Hypothalamus (tissue), 51 donors: Measurements from ENCODE around the gene TK2.
A peak's percentile ranks its signal among the peaks of the same experiment; 100 is the strongest.
"Not testable (repeated sequence)": the region's sequence is repeated elsewhere in the genome, so short reads cannot be mapped to it uniquely, and the experiment has no call there.

Source experiments
- DNase-seq, 51 donors: peaks; one replicate each; lab custom pipeline; 2025; lab: John Stamatoyannopoulos, UW

Gene TK2

DNA sequence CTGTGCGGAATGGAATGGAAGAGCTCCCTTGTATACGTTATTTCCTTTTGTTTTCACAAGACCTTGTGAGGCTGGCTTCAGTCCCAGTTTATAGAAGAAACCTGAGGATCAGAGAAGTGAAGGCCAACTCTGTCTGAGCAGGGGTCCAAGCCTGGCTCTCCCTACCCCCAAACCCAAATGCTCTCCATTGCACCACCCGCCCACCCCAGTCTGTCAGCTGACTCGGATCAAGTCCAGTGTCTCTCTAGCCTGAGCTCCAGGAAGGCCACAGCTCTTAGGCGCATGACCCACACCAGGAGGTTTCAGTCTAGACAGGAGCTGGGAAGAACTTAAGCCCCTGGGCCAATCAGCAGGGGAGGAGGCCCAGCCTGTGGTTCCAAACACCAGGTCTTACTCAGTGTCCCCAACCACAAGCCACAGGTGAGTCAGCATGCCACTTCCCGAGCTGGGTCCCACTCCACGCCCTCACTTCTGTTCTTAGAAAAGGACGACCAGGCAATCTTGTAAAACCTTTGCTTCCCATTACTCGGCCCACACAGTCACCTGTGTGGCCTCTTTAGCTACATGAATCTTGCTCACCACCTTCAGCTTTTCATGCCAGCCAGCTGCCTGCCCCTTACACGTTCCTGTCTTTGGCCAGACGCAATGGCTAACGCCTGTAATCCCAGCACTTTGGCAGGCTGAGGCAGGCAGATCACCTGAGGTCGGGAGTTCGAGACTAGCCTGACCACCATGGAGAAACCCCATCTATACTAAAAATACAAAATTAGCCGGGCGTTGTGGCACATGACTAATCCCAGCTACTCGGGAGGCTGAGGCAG lies 27.8 kb downstream of the TK2 start:
- DNase-seq, result peak in 4 of 51 donors; percentile 8 to 26 (median 22)

DNA sequence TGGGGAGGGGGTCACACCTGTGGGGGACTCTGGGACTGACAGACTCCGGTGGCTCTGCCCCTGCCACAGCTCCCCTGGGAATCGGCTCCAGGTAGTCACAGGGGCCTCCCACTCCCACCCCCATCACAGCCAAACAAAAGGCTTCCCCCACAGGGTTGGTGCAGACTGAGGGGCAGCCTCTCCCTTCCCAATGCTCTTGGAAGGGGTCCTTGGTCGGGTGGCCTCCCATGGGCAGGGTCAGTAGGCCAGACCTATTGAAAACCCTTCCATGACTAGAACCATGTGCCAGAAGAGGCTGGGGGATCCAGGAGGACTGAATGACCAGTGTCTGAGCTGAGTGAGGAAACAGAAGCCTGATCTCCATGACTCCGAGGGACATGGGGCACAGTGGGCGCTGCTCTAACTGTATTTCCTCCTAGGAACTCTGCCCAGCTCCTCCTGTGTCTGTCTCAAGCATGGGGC lies 28.6 kb downstream of the TK2 start:
- DNase-seq, result no peak

DNA sequence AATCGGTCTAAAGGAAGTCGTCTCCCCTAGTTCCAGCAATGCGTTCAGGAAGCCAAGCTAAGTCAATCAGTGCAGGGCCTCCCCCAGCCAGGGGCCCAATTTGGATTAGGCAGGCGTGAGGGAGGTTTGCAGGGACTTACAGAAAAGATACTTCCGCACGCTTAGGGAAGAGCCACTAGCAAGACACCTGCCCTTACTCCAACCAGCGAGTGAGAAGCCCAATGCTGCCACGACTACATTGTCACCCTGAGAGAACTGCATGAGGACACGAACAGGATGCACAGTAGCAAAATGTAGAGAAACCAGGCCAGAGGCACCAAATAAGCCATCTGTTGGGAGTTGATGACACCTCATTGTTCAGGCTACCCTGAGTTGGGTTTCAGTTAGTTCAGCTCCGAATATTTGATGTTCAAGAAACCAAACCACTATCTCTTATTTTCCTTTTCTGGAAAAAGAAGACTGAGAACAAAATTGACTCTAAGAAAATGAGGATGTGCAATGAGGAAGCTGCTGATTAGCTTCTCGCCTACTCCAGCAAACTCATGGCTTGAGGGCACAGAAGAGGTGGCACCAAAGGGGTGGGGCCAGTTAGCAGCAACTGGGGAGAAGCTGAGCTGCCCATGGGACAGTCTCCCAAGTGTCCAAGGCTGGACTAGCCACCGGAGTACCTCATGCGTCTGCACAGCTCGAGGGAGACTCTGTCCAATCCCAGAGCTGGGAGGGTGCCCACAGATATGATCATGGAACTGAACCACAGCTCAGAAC lies 29.3 kb downstream of the TK2 start:
- peak in 15 of 51 donors; percentile 10 to 33 (median 19) for DNase-seq

DNA sequence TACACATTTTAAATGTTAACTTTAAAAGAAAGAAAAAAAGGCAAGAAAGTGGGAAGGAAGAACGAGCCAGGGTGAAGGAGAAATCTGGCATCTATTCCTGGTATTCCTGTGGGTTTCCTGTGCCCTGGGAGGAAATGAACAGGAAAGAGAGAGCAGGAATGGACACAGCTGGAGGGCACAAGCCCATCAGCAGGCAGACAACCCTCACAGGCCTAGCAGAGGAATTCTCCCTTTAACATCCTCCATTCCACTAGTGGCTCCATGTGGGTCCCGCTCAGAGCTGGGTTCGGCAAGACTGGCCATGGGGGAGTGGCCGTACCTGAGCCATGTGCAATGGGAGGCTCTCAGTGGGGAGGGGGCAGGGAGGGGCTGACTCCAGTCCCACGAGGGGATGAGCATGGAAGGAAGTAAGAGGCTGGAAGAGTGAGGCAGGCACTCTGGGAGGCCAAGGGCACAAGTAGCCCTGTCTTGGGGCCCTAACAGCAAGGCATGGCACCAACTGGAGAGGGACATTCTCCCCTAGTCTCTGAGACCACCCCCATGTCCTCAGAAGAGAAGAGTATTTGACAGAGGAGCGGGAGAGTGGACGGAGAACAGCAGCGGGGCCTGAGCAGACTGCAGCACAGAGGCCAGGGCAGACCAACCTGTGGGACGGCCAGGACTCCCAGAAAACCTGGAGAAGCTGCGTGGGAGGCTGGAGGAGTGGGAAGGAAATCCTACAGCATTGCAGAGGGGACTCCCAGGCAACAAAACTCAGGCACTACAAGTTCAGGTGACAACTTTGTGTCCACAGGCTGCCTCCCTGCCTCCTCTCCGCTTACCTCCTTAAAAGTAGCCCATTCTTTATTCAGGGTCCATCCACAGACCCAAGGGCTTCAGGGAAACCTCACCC lies 30.2 kb downstream of the TK2 start:
- no peak for DNase-seq

DNA sequence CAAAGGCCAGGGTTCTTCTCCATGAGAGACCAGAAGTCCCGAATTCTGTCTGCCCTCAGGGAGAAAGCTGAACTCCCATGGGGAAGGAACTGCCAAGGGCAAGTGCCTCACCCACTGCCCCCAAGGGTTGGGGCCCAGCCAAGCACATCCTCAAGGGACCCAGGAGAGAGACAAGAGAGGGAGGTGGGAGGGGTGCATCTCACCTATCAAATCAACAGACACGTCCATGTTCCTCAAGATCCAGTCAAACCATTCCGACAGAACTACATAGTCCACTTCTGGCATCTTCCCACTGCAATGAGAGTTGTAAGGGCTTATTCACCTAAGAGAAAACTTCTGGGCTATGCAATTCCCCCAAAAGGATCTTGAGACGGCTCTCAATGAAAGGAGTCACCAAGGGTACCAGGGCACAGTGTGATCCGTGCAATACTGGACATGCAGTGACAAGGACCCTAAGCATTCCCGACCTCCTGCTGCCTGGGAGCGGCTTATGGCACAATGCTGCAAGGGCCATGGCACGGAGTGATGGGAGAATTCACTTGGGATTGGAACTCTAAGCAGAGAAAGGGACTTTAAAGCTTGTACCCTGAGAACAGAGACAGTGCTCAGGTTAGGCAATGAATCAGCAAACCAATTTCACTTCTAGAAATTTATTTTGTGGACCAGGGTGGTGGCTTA lies 32.2 kb downstream of the TK2 start:
- no peak for DNase-seq

DNA sequence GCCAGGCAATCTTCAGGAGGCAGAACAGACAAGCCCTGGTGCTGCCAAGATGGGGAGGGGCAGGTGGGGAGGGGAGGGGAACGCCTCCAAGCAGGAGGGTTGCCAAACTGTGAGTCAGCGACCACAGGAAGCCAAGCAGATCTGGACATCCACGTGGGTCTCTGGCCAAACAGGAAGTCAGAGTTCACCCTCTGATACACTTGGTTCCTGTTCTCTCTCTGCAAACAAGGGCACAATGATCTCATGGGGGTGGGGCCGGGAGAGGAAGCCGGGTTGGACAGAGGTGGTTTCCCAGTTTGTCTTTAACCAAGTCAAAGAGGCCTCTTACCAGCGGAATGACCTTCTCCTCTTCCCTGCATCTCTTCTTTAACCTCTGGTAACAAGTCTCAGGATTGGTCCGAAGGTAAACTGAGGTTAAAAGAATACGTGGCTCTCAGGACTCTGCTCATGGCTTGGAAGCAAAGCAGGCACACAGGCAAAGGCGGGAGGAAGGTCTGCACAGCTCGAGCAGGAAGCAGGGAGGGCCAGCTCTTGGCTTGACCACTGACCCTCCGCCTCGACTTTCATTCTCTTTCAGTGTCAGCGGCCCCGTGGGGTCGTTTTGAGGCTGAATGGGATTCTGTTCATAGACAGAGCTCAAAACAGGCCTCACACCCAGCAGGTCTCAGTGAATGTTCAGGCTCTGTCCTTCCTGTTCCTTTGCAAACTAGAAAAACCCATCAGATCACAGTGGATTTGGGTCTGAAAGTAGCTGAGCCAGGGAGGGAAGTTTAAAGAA lies 32.9 kb downstream of the TK2 start:
- peak in 50 of 51 donors; percentile 50 to 95 (median 87) for DNase-seq

DNA sequence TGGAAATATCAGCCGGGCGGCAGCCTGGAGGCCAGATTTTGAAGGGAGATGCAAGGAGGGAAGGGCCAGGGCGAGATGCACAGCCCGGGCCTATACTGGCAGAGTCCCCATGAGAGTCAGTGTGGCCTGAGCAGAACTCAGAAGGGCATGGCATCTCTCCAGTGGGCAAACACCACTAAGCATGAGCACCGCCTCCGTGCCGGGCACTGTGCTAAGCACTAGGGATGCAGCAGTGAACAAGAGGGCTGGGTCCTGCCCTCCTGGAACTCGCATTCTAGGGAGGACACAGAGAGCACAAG lies 33.5 kb downstream of the TK2 start:
- peak in 2 of 51 donors; percentile 82 to 88 for DNase-seq

DNA sequence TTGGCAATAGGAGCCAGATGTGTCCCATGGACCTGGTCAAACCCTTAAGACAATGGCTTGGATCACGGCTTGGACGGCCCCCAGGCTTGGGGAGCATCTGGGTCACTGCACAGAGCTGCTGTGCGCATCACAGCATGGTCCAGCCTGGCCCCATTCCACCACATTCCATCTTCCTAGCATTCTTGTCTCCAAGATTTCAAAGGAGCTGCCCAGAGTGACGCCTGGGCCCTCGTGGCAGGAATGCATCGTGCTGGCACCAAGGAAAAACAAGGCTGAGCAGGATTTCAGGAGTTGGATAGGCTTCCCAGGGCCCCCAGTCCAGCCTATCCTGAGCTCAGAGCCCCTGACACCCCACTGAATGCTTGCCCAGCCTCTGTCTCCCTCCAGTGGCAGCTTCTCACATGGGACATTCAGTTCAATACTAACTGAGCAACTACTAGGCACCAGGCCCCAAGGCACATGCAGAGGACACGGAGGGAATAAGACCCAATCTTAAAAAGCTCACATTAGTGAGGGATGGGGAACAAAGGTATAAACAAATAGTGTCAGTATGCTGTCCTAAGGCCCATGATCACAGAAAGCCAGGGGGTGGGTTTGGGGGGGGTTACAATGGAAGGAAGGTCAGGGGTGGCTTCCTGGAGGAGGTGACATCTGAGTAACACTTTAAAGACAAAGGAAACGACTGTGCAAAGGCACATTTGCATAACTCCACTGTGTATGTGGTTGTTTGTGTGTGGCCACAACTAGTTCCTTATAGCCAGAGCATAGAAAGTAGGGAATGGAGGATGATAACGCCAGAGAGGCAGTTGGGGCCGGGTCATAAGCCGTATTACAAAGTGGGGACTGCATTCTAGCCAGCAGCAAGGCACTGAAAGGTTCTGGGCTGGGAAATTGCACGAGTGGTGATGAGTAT lies 34.1 kb downstream of the TK2 start:
- DNase-seq, result peak in 6 of 51 donors; percentile 10 to 67 (median 37)

DNA sequence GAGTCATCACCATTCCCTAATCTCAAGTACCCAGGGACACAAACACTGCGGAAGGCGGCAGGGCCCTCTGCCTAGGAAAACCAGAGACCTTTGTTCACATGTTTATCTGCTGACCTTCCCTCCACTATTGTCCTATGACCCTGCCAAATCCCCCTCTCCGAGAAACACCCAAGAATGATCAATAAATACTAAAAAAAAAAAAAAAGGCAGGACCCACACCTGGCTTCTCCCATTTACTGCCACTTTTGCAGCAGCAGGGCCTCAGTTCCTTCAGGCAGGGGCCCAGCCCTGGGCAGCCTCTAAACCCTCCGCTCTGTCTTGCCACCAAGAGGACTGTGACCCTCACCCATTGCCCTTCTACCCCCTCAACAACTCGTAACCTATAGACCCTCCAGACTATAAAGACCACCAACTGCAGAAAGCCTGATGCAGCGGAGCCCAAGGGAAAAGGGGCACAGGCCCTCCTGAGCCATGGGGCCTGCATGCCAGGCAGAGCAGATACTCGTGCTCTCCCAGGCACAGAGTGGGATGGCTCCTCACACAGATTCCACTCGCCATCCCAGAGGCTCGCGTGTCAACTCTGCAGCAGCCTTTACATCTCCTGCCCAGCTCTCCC lies 34.8 kb downstream of the TK2 start:
- not testable (repeated sequence) for DNase-seq

DNA sequence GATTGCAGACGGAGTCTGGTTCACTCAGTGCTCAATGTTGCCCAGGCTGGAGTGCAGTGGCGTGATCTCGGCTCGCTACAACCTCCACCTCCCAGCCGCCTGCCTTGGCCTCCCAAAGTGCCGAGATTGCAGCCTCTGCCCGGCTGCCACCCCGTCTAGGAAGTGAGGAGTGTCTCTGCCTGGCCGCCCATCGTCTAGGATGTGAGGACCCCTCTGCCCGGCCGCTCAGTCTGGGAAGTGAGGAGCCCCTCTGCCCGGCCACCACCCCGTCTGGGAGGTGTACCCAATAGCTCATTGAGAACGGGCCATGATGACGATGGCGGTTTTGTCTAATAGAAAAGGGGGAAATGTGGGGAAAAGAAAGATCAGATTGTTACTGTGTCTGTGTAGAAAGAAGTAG lies 35.5 kb downstream of the TK2 start:
- not testable (repeated sequence) for DNase-seq

DNA sequence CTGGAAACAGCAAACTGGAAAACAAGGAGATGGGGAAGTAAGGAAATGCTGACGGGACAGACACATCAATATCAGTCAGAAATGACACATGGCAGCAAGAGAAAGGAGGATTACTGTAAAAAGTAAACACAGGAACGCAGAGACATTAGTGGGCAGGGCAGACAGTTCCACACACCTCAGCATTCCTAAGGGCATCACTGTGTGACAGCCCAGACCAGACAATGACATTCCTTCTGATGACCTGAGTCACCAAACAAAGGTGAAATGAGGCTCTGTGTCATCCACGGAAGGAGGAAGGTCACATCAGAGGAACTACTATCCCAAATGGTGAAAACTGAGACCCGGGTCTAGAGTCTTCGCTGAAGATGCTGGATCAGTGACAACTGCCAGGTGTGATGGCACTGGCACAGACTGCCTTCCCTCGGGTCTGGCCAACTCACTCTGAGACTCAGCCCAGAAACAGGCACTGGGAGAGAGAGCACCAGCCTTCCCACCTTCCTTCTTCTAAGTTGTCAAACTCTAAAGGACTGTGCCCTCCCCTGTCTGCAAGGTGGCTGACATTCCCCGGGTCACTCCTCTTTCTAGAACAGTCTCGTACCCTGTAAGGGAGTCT lies 36.7 kb downstream of the TK2 start:
- DNase-seq, result no peak

DNA sequence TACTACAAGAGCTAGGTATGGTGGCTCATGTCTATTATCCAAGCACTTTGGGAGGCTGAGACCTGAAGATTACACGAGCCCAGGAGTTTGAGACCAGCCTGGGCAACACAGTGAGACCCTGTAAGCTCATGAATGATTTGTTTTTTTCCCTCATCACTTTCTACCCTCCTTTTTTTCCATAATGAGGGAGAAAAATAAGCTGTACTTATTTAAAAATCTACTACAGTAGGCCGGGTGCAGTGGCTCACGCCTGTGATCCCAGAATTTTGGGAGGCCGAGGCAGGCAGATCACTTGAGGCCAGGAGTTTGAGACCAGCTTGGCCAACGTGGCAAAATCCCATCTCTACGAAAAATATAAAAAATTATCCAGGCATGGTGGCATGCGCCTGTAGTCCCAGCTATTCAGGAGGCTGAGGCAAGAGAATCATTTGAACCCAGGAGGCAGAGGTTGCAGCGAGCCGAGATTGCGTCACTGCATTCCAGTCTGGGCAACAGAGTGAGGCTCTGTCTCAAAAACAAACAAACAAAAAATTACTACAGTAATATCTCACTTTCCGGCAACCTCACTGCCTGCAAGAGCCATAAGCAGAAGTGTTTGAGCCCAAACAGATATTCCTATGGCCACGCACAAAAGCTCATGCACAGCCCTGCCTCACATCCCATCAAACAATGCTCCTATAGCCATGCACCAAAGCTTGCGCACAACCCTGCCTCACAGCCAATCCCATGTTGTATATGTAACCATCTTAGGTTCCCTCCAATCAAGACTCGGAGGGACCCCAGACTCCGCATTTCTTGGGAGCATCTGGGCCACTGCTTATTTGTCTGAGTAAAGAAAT lies 37.4 kb downstream of the TK2 start:
- no peak for DNase-seq

DNA sequence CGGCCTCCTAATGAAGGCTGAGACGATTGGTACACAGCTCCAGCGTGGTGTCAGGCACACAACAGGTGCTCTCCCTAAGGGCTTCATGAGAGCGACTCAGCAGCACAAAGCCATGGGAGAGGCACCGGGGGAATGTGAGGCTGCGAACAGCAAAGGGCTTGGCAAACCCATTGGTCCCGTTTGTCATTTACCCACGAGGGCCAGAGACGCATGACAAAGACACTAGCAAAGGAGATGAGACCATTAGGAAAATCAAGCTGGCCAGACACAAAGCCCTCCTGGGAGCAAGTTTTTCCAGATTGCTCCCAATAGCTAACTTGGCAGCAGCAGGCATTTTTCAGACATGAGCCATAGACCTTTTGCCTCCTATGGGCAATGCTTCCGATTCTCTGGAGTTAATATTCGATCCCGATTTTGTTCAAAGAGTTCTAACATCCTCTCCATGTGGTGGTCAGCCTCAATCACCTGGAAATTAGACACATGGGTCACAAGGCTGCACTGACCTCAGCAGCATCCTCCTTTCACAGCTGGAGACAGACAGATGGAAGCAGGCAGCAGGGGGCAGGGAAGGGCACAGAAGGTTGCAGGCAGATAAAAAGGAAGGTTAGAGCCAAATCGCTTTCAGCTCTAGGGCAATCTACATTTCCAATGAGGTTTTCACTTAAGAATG lies 38.2 kb downstream of the TK2 start:
- peak in 1 of 51 donors; percentile 15 for DNase-seq

DNA sequence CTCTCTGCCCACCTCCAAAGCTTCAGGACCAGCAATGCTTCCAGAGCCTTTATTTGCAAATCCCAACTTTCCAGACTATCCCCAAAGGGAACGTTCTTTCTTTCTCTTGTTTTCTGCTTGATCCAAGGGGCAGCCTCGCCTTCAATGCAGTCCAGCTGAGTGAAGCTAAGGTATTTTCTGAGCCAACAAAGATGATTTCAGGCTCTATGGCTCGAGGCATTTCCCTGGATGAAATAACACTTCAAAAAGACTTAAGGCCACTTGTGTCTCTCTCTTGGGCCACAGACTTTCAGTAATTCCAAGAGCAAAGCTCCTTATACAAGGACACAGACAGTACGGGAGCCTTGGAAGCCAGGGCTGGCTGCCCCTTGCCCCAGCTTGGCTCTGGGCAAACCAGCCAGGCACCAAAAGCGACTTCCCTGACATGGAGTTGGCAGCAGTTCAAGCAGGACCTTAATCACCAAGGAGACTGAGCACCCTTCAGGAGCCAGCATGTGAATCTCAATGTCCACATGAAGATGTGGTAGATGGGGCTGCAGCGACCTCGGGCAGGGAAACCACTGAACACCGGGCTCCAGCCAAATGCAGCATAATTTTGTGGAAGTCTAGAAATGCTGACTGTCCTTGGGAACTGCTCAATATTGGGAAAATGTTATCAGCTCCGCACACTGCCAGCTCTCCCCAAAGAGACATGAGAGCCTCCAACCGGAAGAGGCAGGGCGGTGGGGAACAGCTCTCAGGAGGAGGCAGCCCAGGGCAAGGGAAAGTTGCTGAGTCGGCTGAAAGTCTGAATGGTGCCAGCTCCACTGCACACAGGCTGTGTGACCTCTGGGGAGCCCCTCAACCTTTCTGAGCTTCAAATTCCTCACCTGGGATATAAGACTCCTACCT lies 39.0 kb downstream of the TK2 start:
- DNase-seq, result peak in 12 of 51 donors; percentile 20 to 55 (median 36)

DNA sequence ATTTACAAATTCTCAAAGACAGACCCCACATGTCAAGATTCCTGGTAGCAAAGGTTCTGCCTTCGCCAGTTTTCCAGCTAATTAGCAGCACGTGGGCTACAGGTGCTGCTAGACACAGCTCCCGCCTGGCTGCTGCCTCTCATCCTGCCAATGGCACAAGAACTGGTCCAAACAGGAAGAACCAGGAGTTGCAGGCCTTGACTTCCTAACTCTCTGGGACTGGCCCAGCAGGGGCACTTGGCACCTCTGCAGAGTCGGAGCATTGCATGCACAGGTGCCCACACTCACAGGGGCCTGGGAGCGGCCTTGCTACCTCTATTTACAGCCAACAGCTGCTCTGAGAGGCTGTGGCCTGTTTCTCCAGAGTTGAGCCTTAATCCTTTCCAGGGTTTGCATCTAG lies 39.6 kb downstream of the TK2 start:
- no peak for DNase-seq
